GM19043 (cell line): ENCODE measurements around the gene LIMCH1.

ENCODE experiments used
- ATAC-seq: cut with Tn5 transposase; IDR thresholded peaks from one replicate; pipeline ENCODE4 v1.9.1; 2021; ENCODE audit warnings: low read depth; ENCODE audit not compliant: unreplicated experiment

Gene LIMCH1

DNA sequence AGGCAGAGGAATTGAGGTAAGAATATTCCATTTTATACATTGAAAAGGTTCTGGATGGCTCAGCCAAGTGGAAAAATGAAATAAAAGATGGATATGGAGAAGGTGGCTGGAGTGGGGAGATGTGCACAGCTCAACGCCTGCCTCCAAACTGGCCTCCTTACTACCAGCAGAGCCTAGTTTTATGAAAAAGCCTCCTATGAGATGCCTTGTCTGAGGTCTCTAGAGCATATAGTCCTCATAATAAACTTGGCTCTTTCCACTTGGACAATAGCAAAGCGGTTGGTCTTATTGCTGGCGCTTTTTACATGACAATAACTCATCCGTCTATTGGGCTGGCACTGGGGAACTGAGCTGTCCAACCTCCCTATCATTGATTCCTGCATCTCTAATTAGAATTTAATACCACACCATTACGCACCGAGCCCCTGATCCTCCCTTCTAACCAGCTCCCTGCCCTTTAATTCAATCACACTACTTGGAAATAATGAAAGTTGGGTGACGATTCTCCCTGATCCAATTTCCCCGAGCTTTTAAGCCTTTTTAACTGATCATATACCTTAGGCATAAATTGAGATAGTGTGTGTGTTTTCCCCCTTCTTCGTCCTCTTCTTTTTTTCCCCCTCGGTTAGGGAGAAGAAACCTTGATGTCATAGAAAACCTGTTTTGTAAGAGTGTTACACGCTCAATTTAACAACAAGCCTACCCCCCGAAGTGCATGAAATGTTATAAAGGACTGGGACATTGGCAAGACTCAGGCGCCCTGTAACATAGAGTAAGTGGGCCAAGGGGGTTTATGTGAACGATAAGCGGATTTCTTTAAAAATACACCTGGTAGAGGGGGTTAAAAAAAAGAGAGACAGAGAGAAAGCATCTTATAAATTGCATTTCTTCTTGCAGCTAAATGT is 210.9 kb downstream of the LIMCH1 start, which contains the start of gene PHOX2B:
PHOX2B (minus strand) TSS at position 155 of the 905 bp plus-strand sequence; CDS start at position 40, 115 bp downstream.
- ATAC-seq, result no peak

DNA sequence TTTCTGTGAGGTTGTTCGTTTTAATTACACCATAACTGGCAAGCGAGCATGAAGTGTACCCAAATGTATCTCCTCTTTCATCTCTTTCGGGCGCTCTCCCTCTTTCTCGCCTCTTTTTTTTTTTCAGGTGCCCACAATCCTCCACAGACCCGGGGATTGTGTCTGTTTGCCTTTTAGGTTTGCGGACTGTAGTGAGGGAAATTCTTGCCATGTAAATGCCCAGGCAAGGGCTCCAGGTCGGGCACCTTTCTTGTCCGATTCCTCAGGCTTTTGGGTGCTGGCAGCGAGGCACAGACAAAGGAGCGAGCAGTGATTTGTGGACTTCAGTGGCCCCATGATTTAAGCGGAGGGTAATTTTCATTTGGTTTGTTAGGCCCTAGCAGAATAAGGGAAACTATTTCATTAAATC is 211.7 kb downstream of the LIMCH1 start:
- ATAC-seq, result no peak
